ENCODE results near the gene ASCC1.

ASCC1 gene

DNA sequence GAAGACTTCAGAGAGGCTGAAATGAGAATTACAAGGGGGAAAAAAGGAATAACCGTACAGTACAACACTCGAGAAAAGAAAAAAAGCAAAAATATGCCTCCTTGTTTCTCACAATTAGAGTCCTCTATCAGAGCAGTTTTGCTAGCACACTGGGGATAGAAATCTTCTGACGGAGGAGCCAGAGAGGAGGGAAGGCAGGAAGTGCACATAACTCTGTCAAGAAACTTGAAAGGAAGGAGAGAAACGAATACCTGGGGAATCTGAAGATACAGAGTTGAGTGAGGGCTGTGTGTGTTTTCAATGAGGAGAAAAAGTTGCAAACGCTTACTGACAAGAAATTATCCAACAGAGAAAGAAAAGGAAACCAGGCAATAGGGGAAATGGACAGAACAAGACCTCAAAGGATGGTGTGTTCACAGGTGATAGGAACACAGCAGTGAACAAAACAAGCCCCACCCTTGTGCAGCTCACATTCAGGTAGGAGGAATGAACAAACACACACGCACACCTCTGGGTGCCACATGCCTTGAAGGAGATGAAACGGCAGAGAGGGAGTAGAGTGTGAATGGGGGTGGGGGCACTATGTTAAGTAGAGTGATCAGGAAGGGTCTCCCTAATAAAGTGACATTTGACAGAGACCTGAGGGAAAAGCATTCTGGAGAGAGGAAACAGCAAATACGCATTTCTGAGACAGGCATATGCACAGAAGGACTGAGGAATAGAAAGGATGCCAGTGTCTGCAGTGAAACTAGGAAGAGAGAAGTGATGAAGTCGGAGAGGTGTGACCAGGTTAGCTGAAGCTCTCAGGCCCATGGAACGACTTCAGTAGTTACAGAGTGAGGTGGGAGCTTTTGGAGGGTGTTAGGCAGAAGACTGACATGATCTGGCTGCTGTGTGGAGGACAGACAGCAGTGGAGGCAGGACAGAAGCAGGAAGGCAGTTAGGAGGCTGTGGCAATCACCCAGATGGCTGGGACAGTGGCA, 81.0 kb downstream of the ASCC1 start:
- Histone ChIP-seq H3K9ac (no peak overlapping the region), H3K4me1 (no peaks in the 10 kb centered on the region), H3K36me3 (ENCODE audit: control insufficient read depth, insufficient read depth, low read length) (no peaks in the 10 kb centered on the region)

DNA sequence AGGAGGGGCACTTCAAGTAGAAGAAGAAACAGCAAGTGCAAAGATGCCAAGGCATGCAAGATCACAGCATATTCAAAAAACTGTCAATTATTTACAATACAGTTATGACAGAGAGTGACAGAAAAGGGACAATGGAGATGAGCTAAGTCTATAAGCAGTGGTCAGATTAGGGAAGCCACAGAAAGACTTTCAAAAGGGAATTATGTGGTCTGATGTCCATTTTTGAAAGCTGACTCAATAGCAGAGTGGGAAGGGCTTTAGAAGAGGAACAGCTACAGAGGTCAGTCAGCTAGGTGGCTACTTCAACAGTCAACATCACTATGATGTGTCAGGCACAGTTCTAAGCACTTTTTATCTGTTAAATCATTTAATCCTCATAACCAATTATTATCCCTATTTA, 82.6 kb downstream of the ASCC1 start:
- H3K4me3 ChIP-seq (ENCODE audit: low read depth, low read length) = no peak overlapping the region
- H3K36me3 ChIP-seq (ENCODE audit: control insufficient read depth, insufficient read depth, low read length) = no peaks in the 10 kb centered on the region
- H2AFZ ChIP-seq = no peak overlapping the region
- H3K79me2 ChIP-seq = no peaks in the 10 kb centered on the region
- no peak overlapping the region for H3K9ac ChIP-seq
- H3K4me1 ChIP-seq = no peaks in the 10 kb centered on the region
- H3K27me3 ChIP-seq (ENCODE audit: control insufficient read depth, insufficient read depth, low read length) = no peaks in the 10 kb centered on the region
- H3K27ac ChIP-seq = no peak overlapping the region
- TF ChIP-seq, protein P1, sequence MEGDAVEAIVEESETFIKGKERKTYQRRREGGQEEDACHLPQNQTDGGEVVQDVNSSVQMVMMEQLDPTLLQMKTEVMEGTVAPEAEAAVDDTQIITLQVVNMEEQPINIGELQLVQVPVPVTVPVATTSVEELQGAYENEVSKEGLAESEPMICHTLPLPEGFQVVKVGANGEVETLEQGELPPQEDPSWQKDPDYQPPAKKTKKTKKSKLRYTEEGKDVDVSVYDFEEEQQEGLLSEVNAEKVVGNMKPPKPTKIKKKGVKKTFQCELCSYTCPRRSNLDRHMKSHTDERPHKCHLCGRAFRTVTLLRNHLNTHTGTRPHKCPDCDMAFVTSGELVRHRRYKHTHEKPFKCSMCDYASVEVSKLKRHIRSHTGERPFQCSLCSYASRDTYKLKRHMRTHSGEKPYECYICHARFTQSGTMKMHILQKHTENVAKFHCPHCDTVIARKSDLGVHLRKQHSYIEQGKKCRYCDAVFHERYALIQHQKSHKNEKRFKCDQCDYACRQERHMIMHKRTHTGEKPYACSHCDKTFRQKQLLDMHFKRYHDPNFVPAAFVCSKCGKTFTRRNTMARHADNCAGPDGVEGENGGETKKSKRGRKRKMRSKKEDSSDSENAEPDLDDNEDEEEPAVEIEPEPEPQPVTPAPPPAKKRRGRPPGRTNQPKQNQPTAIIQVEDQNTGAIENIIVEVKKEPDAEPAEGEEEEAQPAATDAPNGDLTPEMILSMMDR (IDR thresholded peaks at IDR 0.05) = no peak
- no peaks in the 10 kb centered on the region for H3K9me3 ChIP-seq (ENCODE audit: control insufficient read depth, low read length)
- no peak overlapping the region for H3K4me2 ChIP-seq (ENCODE audit: low read length)

More for the DNA sequence above, 81.0 kb downstream of the ASCC1 start:
- Histone ChIP-seq H2AFZ (no peak overlapping the region), H3K27ac (no peak overlapping the region), H3K9me3 (ENCODE audit: control insufficient read depth, low read length) (no peaks in the 10 kb centered on the region), H3K4me2 (ENCODE audit: low read length) (no peak overlapping the region), H3K4me3 (ENCODE audit: low read depth, low read length) (no peak overlapping the region), H3K27me3 (ENCODE audit: control insufficient read depth, insufficient read depth, low read length) (no peaks in the 10 kb centered on the region), H3K79me2 (no peaks in the 10 kb centered on the region)
- TF ChIP-seq, protein P1 (IDR thresholded peaks at IDR 0.05) = no peak

DNA sequence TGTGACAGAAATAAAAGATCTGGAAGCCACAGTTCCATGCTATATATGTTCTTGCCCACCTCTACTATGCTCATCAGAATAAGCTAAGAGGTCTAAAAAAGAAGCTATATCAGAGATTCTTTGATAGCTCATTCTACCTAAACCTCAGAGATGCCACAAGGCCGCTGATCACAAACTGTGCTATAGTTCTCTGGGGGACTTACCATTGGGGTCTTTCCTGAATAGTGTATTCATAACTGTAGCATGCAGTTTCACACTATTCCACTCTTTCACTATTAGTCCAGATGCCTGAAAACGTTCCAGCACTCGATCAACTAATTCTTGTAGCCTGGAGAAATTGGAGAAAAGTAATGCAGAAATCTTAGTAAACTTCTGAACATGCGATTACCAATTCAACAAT, 83.2 kb downstream of the ASCC1 start:
- Histone ChIP-seq H3K27me3 (ENCODE audit: control insufficient read depth, insufficient read depth, low read length) (no peaks in the 10 kb centered on the region), H3K4me3 (ENCODE audit: low read depth, low read length) (no peak overlapping the region), H3K4me2 (ENCODE audit: low read length) (no peak overlapping the region), H3K27ac (no peak overlapping the region), H3K9ac (no peak overlapping the region), H3K79me2 (no peaks in the 10 kb centered on the region), H3K4me1 (no peaks in the 10 kb centered on the region), H2AFZ (no peak overlapping the region), H3K9me3 (ENCODE audit: control insufficient read depth, low read length) (no peaks in the 10 kb centered on the region), H3K36me3 (ENCODE audit: control insufficient read depth, insufficient read depth, low read length) (no peaks in the 10 kb centered on the region)
- TF ChIP-seq, protein P1 (IDR thresholded peaks at IDR 0.05) = no peak

DNA sequence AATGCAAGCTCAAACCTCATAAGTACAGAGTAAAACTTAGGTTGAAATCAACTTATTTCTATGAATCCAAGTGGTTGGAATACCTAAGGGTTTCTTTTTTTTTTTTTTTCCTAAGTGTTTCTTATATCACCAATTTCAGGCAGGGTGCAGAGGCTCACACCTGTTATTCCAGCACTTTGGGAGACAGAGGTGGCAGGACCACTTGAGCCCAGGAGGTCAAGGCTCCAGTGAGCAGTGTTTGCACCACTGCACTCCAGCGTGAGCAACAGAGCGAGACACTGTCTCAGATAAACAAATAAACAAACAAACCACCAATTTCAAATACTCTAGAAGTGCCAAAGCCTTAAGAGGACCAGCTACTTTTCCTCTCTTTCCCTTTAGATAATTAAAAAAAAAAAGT, 88.5 kb downstream of the ASCC1 start:
- Histone ChIP-seq H2AFZ (no peak overlapping the region), H3K27ac (no peak overlapping the region), H3K9me3 (ENCODE audit: control insufficient read depth, low read length) (no peaks in the 10 kb centered on the region), H3K36me3 (ENCODE audit: control insufficient read depth, insufficient read depth, low read length) (no peaks in the 10 kb centered on the region), H3K4me2 (ENCODE audit: low read length) (no peak overlapping the region), H3K9ac (no peak overlapping the region), H3K4me3 (ENCODE audit: low read depth, low read length) (no peak overlapping the region), H3K27me3 (ENCODE audit: control insufficient read depth, insufficient read depth, low read length) (no peaks in the 10 kb centered on the region), H3K79me2 (no peaks in the 10 kb centered on the region), H3K4me1 (no peaks in the 10 kb centered on the region)
- TF ChIP-seq, protein P1 (IDR thresholded peaks at IDR 0.05) = no peak

DNA sequence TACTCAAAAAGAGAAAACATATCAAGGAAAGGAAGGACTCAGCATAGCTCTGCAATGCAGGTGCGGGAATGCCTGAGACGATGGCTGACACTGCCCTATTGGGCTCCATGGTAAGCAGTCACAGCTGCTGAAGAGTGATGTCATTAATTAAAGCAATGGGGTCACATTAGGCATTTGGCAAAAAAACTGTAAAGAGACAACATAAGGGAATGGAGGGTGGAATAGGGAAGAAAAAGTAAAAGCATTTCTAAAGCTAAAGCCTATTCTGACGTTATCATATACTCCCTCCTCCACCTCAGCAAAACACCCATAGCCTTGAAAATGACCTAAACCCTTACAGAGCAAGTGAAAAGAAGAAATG, 89.2 kb downstream of the ASCC1 start:
- Histone ChIP-seq H3K36me3 (ENCODE audit: control insufficient read depth, insufficient read depth, low read length) (no peaks in the 10 kb centered on the region), H3K79me2 (no peaks in the 10 kb centered on the region), H2AFZ (no peak overlapping the region), H3K9ac (no peak overlapping the region), H3K4me3 (ENCODE audit: low read depth, low read length) (no peak overlapping the region), H3K27ac (no peak overlapping the region), H3K9me3 (ENCODE audit: control insufficient read depth, low read length) (no peaks in the 10 kb centered on the region), H3K4me2 (ENCODE audit: low read length) (no peak overlapping the region), H3K27me3 (ENCODE audit: control insufficient read depth, insufficient read depth, low read length) (no peaks in the 10 kb centered on the region), H3K4me1 (no peaks in the 10 kb centered on the region)
- TF ChIP-seq, protein P1 (IDR thresholded peaks at IDR 0.05) = no peak

Data from parathyroid adenoma (tissue), 2 donors.